ENCODE results near the gene RGS7BP.

RGS7BP gene

GRCh38 chr5:64489857-64490256, 16.0 kb upstream of the RGS7BP start:
- TF ChIP-seq CTCF (IDR thresholded peaks at IDR 0.05; ENCODE audit: low read depth, low read length), result no peak
- DNase-seq (ENCODE audit: low read depth in 2 of 2), result no peak
- H3K4me3 ChIP-seq (replicated peaks in 1 of 2; ENCODE audit: low read depth in 2 of 2, low read length in 2 of 2), result no peak overlapping the region

- peak in 1 of 2 donors; percentile 7 for DNase-seq (ENCODE audit: low read depth in 2 of 2)
- no peak for TF ChIP-seq CTCF (IDR thresholded peaks at IDR 0.05; ENCODE audit: low read depth, low read length)
- H3K4me3 ChIP-seq (replicated peaks in 1 of 2; ENCODE audit: low read depth in 2 of 2, low read length in 2 of 2), result no peak overlapping the region
Observed at GRCh38 chr5:64497386-64497785, 8.4 kb upstream of the RGS7BP start.

- no peak overlapping the region for H3K4me3 ChIP-seq (replicated peaks in 1 of 2; ENCODE audit: low read depth in 2 of 2, low read length in 2 of 2)
- TF ChIP-seq CTCF (IDR thresholded peaks at IDR 0.05; ENCODE audit: low read depth, low read length), result no peak
- no peak for DNase-seq (ENCODE audit: low read depth in 2 of 2)
Observed at GRCh38 chr5:64502196-64502595, 3.6 kb upstream of the RGS7BP start.

- peak overlapping the region; percentile 17 to 44 for H3K4me3 ChIP-seq (replicated peaks in 1 of 2; ENCODE audit: low read depth in 2 of 2, low read length in 2 of 2)
- no peak for DNase-seq (ENCODE audit: low read depth in 2 of 2)
- TF ChIP-seq CTCF (IDR thresholded peaks at IDR 0.05; ENCODE audit: low read depth, low read length), result no peak
Observed at GRCh38 chr5:64506567-64507263, 900 bp downstream of the RGS7BP start.

- TF ChIP-seq CTCF (IDR thresholded peaks at IDR 0.05; ENCODE audit: low read depth, low read length), result no peak
- no peak overlapping the region for H3K4me3 ChIP-seq (replicated peaks in 1 of 2; ENCODE audit: low read depth in 2 of 2, low read length in 2 of 2)
- DNase-seq (ENCODE audit: low read depth in 2 of 2), result no peak
Observed at GRCh38 chr5:64507264-64507605, 1.4 kb downstream of the RGS7BP start.

- DNase-seq (ENCODE audit: low read depth in 2 of 2), result no peak
- H3K4me3 ChIP-seq (replicated peaks in 1 of 2; ENCODE audit: low read depth in 2 of 2, low read length in 2 of 2), result no peak overlapping the region
- TF ChIP-seq CTCF (IDR thresholded peaks at IDR 0.05; ENCODE audit: low read depth, low read length), result no peak
Observed at GRCh38 chr5:64509828-64510227, 4.0 kb downstream of the RGS7BP start.

- no peak for DNase-seq (ENCODE audit: low read depth in 2 of 2)
- no peak for TF ChIP-seq CTCF (IDR thresholded peaks at IDR 0.05; ENCODE audit: low read depth, low read length)
- H3K4me3 ChIP-seq (replicated peaks in 1 of 2; ENCODE audit: low read depth in 2 of 2, low read length in 2 of 2), result no peak overlapping the region
Observed at GRCh38 chr5:64513492-64513891, 7.7 kb downstream of the RGS7BP start.

All from cardiac fibroblast (primary cell).